ENCODE results near the gene TNFSF9.

TNFSF9 gene

DNA sequence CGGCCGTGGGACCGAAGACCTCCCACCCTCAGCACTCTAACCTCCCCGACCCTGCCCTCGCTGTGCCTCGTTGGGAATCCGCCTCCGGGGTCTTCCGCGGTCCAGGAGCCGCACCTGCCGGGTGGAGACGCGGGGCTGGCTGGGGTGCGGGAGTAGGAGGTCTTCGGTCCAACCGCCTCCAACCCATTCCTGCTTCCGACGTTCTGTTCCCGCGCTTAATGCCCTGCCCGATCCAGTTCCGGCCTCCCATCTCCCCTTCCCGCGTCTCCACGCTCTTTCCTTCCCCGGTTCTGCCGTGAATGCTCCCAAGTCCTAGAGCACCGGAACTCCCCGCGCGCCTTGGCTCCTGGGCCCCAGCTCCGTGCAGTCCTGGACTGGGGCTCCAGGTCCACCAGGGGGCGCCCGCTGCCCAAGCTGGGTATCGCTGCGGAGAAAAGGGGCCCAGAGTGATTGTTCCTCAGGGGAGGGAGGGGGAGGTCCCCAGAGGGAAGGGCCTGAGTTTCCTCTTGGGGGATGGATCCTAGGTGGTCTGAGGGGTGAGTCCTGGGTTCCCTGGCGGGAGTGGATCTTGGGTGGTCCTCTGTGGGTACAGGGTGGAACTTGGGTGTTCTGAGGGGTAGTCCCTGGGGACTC lies 14.1 kb upstream of the TNFSF9 start (continued):
- TF ChIP-seq ZBTB11 (tag by site-specific recombination; conservative IDR thresholded peaks at IDR 0.05; ENCODE audit: low read depth), result peak; percentile 96
- TF ChIP-seq ZNF521 (tag by site-specific recombination; IDR thresholded peaks at IDR 0.05), result no peak
- TF ChIP-seq ZNF544 (tag by site-specific recombination; IDR thresholded peaks at IDR 0.05), result no peak
- no peak for TF ChIP-seq EGR2 (tag by site-specific recombination; IDR thresholded peaks at IDR 0.05; ENCODE audit: low read depth)
- peak; percentile 22; the same call in 1 of the 2 replicates for TF ChIP-seq ZBTB21 (tag by site-specific recombination; IDR thresholded peaks at IDR 0.05)
- no peak for TF ChIP-seq SALL2 (tag by site-specific recombination; IDR thresholded peaks at IDR 0.05; ENCODE audit: borderline replicate concordance)
- no peak for TF ChIP-seq GLI2 (tag by site-specific recombination; IDR thresholded peaks at IDR 0.05; ENCODE audit: borderline replicate concordance, low read depth)
- TF ChIP-seq ZNF629 (tag by site-specific recombination; IDR thresholded peaks at IDR 0.05), result peak; percentile 55
- TF ChIP-seq RBAK (tag by site-specific recombination; IDR thresholded peaks at IDR 0.05), result no peak
- TF ChIP-seq ZNF510 (tag by site-specific recombination; IDR thresholded peaks at IDR 0.05; ENCODE audit: insufficient replicate concordance), result no peak
- peak; percentile 98 for TF ChIP-seq ZNF692 (tag by site-specific recombination; IDR thresholded peaks at IDR 0.05)
- TF ChIP-seq ZBTB26 (tag by site-specific recombination; optimal IDR thresholded peaks at IDR 0.05), result peak; percentile 60
- TF ChIP-seq PATZ1 (tag by site-specific recombination; IDR thresholded peaks at IDR 0.05), result peak; percentile 82
- TF ChIP-seq ZXDB (tag by site-specific recombination; IDR thresholded peaks at IDR 0.05), result peak; percentile 71
- no peak for TF ChIP-seq ZNF423 (tag by site-specific recombination; IDR thresholded peaks at IDR 0.05)
- no peak for TF ChIP-seq ZNF121 (tag by site-specific recombination; IDR thresholded peaks at IDR 0.05)
- peak; percentile 74 for TF ChIP-seq ZBTB17 (tag by site-specific recombination; IDR thresholded peaks at IDR 0.05)
- TF ChIP-seq, protein P1, sequence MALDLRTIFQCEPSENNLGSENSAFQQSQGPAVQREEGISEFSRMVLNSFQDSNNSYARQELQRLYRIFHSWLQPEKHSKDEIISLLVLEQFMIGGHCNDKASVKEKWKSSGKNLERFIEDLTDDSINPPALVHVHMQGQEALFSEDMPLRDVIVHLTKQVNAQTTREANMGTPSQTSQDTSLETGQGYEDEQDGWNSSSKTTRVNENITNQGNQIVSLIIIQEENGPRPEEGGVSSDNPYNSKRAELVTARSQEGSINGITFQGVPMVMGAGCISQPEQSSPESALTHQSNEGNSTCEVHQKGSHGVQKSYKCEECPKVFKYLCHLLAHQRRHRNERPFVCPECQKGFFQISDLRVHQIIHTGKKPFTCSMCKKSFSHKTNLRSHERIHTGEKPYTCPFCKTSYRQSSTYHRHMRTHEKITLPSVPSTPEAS (tag by site-specific recombination; IDR thresholded peaks at IDR 0.05), result peak; percentile 36; the same call in 1 of the 2 replicates
- TF ChIP-seq ZNF76 (tag by site-specific recombination; IDR thresholded peaks at IDR 0.05; ENCODE audit: borderline replicate concordance, low read depth), result peak; percentile 76; the same call in 1 of the 2 replicates
- peak; percentile 98 for TF ChIP-seq ZFP69B (tag by site-specific recombination; IDR thresholded peaks at IDR 0.05)
- TF ChIP-seq ZNF433 (tag by site-specific recombination; IDR thresholded peaks at IDR 0.05; ENCODE audit: low read depth), result no peak
- peak; percentile 33 for TF ChIP-seq SP3 (tag by site-specific recombination; IDR thresholded peaks at IDR 0.05)
- TF ChIP-seq GLIS2 (tag by site-specific recombination; IDR thresholded peaks at IDR 0.05), result 0 out of 2 replicates have a peak, but pooled peaks have one; percentile 39
- TF ChIP-seq ZNF670 (tag by site-specific recombination; IDR thresholded peaks at IDR 0.05; ENCODE audit: low read depth), result no peak
- TF ChIP-seq ZNF571 (tag by site-specific recombination; IDR thresholded peaks at IDR 0.05), result no peak
- TF ChIP-seq, protein P2, sequence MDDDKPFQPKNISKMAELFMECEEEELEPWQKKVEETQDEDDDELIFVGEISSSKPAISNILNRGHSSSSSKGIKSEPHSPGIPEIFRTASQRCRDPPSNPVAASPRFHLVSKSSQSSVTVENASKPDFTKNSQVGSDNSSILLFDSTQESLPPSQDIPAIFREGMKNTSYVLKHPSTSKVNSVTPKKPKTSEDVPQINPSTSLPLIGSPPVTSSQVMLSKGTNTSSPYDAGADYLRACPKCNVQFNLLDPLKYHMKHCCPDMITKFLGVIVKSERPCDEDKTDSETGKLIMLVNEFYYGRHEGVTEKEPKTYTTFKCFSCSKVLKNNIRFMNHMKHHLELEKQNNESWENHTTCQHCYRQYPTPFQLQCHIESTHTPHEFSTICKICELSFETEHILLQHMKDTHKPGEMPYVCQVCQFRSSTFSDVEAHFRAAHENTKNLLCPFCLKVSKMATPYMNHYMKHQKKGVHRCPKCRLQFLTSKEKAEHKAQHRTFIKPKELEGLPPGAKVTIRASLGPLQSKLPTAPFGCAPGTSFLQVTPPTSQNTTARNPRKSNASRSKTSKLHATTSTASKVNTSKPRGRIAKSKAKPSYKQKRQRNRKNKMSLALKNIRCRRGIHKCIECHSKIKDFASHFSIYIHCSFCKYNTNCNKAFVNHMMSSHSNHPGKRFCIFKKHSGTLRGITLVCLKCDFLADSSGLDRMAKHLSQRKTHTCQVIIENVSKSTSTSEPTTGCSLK (tag by site-specific recombination; IDR thresholded peaks at IDR 0.05), result no peak
- TF ChIP-seq ZNF274 (IDR thresholded peaks at IDR 0.05; ENCODE audit: low read length), result no peak
- TF ChIP-seq ZNF274 (tag by site-specific recombination; IDR thresholded peaks at IDR 0.05; ENCODE audit: borderline replicate concordance), result no peak
- peak; percentile 70 for TF ChIP-seq ZNF24 (tag by site-specific recombination; IDR thresholded peaks at IDR 0.05)
